ENCODE data around the gene WHAMM.

DNA sequence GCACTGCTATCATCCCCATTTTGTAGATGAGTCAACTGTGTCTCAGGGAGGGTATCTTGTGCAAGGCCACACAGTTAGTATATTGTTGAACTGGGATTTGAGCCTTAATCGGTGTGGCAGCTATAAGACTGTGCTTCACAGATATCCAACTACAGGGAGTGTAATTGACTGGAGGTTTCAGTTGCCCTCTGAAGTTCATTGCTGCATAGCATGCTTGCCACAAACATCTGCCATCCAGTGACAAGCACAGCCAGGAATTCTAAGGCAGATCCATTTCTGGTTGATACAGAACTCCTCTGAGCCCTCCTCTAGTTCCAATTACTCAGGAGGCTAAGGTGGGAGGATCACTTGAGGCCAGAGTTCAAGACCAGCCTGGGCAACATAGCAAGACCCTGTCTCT, 19.9 kb upstream of the WHAMM start:
- TF ChIP-seq, protein P1, sequence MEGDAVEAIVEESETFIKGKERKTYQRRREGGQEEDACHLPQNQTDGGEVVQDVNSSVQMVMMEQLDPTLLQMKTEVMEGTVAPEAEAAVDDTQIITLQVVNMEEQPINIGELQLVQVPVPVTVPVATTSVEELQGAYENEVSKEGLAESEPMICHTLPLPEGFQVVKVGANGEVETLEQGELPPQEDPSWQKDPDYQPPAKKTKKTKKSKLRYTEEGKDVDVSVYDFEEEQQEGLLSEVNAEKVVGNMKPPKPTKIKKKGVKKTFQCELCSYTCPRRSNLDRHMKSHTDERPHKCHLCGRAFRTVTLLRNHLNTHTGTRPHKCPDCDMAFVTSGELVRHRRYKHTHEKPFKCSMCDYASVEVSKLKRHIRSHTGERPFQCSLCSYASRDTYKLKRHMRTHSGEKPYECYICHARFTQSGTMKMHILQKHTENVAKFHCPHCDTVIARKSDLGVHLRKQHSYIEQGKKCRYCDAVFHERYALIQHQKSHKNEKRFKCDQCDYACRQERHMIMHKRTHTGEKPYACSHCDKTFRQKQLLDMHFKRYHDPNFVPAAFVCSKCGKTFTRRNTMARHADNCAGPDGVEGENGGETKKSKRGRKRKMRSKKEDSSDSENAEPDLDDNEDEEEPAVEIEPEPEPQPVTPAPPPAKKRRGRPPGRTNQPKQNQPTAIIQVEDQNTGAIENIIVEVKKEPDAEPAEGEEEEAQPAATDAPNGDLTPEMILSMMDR (IDR thresholded peaks at IDR 0.05; ENCODE audit: borderline replicate concordance, extremely low read depth, low read length, poor library complexity, severe bottlenecking) = no peak
- TF ChIP-seq EZH2 (IDR thresholded peaks at IDR 0.05; ENCODE audit: borderline replicate concordance, low read depth, low read length, severe bottlenecking) = no peak
